ENCODE data around the gene TRPM3.
"Not testable (repeated sequence)": the region's sequence is repeated elsewhere in the genome, so short reads cannot be mapped to it uniquely, and the experiment has no call there.

Gene TRPM3

DNA sequence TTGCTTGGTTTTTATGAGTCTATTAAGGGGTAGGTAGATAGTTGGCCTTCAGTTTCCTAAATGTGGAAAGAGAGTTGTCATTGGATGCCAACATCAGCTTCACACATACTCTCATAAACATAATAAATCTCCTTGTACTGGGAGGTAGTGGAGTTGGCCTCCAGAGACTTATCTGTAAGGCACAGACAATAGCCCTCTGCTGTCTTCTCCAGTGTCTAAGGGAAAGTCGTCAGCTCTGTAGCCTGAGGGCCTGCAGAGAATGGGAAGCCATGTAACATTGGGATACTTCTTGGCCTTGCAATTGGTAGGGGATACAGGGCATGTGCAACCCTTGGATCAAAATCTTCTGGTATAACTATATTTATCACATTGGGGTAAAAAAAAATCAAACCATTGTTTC lies 375.1 kb downstream of the TRPM3 start:
- DNase-seq = no peak

DNA sequence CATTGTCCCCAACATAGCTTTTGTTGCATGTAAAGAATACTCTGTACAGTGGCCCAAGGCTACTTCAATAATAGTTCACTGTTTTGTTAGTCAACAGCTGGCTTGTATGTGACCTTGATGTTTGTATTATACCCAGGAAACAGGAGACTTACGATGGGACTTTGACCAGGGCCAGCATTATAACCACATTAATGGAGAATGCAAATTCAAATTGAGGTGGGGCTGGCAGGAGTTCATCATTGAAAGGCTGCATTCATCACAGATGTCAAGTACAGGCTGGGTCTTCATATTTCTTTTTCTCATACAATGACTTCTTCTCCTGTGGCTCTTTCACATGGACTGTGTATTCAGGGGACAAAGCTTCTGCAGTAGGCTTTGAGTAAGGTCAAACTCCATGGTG lies 396.6 kb downstream of the TRPM3 start:
- not testable (repeated sequence) for DNase-seq

DNA sequence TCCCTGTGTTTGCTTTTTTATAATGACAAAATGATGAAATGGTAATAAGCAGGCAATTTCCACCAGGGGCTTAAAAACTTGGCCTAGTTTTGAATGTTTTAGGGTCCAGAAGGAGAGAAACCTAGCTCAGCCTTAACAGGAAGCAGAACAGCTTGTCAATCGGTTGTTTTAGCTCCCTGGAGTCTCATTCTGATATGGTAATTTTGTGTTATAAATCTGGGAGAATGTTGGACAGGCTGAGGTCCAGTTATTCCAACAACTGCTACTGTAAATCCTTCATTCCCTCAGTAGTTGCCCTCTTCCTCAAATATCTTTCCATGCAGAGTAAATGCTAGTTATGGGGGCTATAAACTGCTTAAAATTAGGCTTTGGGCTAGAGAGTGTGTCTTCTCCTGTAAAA lies 397.4 kb downstream of the TRPM3 start:
- not testable (repeated sequence) for DNase-seq

DNA sequence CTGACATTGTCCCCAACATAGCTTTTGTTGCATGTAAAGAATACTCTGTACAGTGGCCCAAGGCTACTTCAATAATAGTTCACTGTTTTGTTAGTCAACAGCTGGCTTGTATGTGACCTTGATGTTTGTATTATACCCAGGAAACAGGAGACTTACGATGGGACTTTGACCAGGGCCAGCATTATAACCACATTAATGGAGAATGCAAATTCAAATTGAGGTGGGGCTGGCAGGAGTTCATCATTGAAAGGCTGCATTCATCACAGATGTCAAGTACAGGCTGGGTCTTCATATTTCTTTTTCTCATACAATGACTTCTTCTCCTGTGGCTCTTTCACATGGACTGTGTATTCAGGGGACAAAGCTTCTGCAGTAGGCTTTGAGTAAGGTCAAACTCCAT lies 414.6 kb downstream of the TRPM3 start:
- DNase-seq = not testable (repeated sequence)

DNA sequence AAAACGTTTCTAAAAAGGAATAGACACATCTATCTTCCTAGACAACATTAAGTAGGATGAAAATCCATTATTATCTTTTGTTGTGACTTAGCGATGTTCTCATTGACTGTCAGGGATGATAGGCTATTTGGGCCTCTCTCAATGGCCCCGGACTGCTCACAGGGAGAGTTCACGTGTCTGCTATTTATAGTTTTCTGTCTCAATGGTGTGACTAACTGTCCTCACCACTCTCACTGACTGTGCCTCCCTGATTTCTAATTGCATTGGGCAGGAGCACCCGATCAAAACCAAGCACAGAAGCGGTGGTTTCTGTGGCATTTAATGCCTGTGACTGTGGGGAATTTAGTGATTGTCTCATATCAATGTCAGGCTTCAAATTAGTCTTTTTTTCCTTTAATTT lies 420.3 kb downstream of the TRPM3 start:
- DNase-seq = no peak

DNA sequence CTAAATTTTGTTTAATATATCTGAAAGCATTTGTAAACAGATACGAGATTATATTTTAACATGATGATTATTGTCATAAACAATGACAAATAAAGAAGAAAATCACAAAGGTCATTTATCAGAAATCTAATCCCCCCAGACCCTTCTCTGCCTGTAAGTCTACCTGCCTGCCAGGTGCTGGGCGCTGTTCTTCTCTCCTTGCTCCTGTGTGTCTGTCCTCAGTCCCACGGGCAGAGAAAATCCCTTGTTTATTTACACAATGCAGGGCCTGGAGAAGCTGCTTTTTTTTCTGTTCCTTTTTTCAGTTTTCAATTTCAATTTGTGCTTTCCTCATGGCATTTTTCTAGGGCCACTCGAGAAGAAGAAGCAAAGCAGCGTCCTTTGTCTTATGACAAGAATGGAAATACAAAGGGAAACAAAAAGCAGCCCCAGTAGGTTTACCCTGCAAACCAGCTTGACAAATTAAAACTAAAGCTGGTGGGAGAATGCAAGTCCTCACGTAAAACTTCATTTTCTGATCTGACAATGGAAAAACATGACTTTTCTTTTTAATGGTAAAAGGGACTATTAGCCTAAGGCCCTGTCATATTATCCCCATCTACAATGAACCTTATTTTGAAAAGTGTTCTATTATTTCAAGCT lies 424.6 kb downstream of the TRPM3 start:
- no peak for DNase-seq

DNA sequence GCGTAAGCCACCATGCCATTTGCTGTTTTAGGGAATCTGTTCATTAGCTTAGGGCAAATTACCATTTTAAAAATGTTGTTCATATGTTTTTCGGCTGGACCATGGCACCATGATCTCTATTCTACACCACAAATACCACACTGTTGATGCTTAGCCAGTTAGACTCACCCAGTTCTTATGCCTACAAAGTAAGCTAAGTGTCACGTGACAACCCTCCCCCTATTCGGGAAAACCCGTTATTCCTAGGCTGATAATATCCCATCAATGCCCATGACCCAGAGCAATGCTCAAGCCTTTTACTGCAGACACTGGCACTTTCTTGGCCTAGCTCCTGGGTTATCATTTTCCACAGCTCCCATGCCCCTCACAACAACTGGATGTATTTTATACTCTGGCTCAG lies 426.7 kb downstream of the TRPM3 start:
- no peak for DNase-seq

DNA sequence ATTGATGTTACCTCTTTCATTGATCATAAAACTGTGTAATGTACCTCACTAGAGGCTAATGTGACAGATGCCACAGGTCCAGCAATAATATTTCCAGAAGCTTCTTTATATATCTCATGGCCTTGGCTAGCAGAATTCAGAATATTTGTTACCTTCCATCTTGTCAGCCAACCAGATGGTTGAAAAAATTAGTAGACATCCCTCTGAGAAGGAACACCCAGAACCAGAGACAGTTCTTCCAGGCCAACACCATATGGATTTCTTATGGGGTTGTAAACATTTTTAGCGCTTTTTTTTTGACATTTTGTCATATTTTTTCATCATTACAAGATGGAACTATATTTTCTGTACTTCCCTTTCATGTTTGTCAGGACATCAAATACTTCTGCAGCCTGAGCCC lies 428.2 kb downstream of the TRPM3 start:
- no peak for DNase-seq

DNA sequence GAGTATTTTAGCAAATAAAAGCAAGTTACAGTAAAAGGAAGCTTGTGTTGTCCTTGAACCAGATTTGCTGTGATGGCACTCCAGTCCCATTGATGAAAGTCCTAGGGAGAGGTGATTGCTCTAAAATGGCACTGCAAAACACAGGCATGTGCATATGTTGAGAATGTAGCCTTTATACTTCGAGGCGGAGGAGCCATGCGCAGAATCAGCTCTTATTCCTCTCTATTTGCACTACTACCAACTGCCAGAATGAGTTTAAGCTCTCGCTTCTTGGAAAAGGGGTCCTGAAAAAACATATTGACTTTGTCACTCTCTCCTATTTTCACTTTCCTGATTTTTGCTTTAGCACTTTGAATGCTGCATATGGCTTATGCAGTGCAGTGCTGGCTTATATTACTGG lies 429.0 kb downstream of the TRPM3 start:
- DNase-seq = no peak

DNA sequence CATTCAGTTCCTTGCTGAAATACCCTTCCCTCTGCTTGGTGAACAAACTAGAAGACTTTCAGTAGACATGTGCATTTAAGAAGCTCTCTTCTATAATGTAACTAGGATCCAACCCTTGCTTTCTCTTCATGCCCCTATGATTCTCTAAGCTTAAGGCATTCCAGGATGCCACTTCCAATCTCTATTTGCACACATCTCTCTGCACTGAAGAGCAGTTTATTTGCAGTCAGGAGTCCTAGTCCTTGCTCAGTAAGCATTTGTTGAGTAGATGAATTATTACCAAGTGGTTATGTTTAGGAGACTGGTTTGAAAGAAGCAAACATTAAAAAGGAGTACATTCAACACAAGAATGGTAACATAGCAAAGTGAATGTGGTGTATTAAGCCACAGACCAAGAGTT lies 432.7 kb downstream of the TRPM3 start:
- DNase-seq = no peak

DNA sequence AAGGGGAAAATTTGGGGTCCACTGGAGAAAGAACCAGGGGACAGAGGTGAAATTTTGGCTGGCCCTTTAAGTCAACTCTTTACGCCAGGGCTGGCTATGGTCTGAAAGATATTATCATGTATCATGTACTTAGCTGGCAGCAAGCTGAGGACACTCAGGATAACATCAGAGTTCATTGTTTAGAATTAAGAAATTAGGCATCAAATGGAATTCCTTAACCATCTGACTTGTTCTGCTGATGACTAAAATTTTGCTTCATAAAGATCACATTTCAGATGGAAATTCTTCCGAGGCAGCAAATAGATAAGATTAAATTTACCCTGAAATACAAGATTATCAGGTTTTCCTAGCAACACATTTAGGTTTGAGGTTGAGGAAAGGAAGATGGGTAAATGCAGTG lies 437.6 kb downstream of the TRPM3 start:
- no peak for DNase-seq

DNA sequence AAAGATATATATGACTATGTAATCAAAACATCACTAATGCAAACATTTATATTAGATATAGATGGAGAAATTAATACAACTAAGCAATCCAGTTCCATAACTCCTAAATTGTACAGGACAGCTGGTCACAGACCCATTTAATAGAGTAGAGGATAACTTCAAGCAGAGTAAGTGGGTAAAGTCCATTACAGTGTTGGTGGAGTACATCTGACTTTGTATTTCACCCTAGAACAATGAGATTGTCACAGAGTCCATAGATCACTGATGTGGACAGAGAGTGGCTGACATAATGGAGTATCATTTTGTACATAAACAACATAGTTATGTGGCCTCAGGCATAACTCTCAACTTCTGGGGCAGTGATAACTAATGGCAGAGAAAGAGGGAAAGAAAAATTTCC lies 439.1 kb downstream of the TRPM3 start:
- no peak for DNase-seq

DNA sequence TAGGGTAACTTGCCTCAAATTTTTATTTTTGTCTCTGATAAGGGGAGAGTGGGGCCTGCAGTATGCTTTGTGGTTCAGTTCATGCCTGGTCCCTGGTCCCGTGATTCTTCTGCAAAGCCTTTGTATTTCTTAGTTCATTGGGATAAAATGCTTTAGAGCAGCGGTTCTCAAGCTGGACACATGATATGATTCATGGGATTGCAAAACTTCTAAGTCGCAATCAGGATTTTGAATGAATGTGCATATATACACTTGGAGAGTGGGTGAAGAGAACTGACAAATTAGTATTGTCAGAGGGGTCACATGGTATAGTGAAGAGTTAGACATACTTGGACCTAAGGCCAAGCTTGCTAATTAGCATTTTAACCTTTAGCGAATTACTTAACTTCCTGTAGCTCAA lies 441.6 kb downstream of the TRPM3 start:
- no peak for DNase-seq

DNA sequence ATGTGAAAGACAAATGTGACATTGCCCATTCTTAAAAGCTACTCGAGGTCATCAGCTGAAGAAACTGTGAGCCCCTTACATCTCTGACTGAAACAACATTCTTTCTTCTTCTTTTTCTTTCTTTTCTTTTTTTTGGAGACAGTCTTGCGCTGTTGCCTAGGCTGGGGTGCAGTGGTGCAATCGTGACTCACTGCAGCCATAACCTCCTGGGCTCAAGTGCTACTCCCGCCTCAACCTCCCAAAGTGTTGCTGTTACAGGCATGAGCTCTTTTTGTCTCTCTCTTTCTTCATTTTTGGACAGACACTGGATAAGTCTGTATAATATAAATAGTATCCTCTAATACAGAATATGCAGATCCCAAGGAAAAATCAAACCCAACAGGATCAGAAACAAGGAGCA lies 443.3 kb downstream of the TRPM3 start:
- no peak for DNase-seq

DNA sequence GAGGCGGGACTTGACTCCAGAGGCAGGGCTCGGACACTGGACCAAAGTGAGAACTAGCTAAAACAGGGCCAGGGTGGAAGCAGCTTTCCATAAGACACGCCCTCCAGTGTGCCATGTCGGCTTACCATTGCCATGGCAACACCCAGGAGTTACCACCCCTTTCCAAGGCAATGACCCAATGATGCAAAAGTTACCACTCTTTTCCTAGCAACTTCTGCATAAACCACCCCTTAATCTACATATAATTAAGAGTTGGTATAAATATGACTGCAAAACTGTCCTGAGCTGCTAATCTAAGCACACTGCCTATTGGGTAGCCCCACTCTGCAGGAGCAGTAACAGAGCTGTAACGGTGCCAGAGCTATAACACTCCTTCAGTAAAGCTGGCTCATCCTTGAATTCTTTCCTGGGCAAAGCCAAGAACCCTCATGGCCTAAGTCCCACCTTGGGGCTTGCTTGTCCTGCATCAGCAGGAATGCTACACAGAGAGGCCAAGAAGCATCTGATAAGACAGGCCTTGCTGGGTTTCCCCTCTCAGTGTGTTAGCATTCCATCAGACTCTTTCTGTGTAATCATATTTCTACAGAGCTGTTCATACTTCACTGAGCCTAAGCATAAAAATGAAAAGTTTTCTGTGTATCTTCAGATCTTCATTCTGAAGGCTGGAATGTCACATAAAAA lies 444.2 kb downstream of the TRPM3 start:
- DNase-seq = no peak

DNA sequence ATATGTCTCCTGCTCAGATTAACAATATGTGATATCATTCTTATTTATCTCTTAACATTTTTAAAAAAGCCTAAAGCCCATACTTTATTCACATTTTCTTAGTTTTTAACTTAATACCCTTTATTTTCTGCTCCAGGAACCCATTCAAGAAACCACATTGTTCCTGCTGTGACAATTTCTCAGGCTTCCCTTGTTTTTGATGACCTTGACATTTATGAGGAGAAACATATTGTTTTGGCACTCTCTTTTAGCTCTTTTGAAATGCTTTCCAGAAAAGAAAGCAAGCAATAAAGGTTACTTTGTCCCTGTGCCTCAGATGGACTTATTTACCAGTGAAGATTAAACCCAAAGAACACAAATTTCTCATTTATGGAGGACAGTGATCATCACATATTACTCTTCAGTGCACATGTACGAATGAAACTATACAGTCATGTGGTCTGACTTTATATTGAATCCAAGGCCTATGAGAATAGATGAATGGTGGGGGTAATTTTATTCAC lies 445.5 kb downstream of the TRPM3 start:
- DNase-seq = no peak

DNA sequence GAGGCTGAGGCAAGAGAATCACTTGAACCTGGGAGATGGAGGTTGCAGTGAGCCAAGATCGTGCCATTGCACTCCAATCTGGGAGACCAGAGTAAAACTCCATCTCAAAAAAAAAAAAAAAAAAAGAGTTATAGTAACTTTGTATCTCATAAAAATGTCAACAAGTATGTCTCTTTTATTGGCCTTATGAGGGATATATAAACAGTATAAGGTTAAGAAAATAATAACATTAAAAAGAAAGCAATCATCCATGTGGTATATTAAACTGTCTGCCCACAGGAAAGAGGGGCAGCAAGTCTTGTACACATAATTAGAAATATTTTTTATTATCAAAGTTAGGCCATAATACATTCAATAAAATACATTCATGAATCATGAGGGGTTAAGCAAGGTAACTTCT lies 447.6 kb downstream of the TRPM3 start:
- DNase-seq = no peak

DNA sequence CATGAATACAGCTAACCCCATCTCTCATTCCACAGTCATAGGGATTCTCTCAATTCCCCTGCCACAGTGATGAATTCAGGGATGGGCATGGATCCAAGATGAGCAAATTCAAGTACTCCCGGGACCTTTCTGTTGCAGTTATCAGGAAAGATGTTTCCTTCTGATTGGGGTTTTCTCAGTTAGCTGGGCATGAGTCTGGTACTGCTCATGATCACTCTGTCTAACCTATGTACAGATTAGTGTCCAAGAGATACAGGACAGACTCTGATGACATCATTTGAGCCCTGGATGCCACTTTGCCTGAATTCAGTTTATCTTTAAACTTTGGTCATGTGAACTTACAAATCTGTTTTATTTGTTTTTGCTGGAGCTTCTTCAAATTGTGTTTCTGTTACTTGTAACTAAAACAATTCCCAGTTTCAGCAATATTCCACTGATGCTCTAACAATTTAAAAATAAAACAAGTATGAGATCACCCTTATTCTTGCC lies 449.2 kb downstream of the TRPM3 start:
- DNase-seq = no peak

DNA sequence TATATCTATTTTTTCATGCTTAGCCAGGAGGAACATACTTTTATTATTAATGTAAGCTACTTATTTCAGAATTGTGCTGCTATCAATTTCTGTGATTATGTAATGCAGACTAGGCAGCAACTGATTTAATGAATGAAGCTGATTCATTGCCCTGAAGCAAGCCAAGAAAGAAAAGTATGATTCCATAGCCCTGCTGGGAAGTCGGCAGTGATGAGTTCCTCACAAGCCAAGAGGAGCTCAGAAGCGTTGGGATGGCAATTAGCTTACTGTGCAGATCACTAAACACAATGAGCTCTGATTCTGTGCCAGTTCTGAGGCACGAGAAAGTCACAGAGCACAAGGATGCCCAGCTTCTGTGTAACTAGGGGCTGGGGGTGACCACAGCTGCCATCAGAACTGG lies 452.7 kb downstream of the TRPM3 start:
- peak; percentile 20 to 51 for DNase-seq

DNA sequence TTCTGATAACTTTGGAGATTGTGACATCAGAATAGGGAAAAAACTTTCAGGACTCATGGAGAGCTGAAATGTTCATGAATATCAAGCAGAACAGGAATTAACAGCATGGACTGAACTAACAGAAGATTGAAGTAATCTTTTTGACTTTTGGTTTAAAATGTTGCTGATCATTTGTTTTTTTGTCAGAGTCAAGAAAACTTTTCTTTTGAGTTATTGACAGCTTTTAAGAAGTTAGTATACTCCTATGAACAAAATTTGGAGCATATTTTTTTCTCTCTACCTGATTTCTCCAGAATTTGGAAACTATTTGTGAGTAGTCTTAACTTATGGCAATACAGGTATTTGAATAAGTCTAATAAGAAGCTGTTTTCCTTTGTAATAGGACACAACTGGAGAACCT lies 462.7 kb downstream of the TRPM3 start:
- DNase-seq = no peak

DNA sequence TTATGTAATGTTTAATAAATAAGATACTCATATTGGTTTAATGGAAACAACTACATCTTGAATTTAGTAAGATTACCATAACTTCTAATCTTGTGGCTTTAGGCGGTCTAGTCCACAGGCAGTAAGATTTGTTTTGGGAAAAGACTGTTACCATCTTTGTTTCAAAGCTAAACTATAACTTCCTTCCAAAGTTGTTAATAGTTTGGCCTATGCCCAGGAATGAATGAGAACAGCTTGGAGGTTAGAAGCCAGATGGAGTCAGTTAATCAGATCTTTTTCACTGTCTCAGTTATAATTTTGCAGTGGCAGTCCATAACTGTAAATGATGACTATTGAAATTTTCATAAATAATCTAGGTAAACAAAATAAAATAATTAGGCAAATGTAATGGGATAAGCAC lies 465.1 kb downstream of the TRPM3 start:
- DNase-seq = no peak

DNA sequence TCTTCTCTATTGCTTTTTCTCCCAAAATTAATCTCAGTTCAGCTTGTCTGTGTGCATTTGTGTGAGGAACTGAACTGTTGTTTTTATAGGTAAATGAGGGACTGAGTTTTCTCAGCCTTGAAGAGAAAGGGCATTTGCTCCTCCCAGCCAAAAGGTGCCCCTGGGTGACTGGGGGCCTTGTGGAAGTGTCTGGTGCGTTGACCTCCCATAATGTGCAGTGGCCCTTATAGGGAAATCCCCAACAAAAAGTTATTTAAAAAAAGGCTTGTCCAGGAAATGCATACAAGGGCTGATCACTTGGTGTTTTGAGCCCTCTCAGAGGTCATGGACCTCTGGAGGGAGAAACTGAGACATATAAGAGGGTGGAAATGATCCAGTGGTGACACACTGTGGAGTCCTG lies 467.3 kb downstream of the TRPM3 start:
- DNase-seq = no peak

DNA sequence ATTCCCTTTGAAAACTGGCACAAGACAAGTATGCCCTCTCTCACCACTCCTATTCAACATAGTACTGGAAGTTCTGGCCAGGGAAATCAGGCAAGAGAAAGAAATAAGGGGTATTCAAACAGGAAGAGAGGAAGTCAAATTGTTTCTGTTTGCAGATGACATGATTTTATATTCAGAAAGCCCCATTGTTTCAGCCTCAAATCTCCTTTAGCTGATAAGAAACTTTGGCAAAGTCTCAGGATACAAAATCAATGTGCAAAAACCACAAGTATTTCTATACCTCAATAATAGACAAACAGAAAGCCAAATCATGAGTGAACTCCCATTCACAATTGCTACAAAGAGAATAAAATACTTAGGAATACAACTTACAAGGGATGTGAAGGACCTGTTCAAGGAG lies 476.8 kb downstream of the TRPM3 start:
- not testable (repeated sequence) for DNase-seq

DNA sequence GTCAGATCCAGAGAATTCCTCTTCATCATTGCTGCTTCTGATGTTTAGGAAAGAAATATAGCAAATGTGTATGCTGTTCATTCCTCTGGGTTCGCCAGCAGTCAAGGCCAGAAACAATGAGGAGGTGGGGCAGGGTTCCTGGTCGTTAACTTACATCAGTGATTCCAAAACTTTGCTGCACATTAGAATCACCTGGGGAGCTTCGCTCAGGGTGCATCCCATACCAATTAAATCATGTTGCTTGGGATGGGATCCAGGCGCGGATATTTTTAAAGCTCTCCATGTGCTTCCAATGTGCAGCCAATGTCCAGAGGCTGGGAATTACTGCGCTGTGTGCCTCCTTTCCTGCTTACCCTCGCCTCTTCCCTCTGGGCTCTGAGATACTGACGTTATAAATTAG lies 479.1 kb downstream of the TRPM3 start:
- peak in 1 of 2 experiments; percentile 11 for DNase-seq

DNA sequence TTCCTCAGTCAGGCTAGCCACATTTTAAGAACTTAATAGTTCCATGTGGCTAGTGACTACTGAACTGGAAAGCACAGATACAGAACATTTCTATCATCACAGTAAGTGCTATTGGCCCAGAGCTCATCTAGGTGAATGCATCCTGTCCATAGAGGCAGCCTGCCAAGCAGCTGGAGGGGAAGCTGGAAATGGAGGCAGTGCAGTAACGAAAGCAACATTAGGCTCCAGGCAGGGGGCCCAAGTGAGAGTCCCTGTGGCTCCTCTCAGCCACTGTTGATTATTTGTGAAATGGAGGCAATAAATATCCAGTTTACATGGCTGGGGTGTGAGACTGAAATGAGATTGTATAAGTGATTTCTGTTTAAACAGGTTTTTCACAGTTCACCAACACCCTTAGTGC lies 479.8 kb downstream of the TRPM3 start:
- DNase-seq = no peak
